Uterus (tissue), 2 donors: ENCODE data around the gene INMT.

Experiments
- POLR2A ChIP-seq, 2 donors: fragments of 450-650 bp; IDR thresholded peaks; one replicate each; pipeline ENCODE4 v1.6.1; 2016; ENCODE audit warnings: antibody characterized with exemption in 2 of 2, mild to moderate bottlenecking in 1 of 2, moderate library complexity in 1 of 2
- TF ChIP-seq, protein P1 (sequence below), 4 experiments: fragments of 200-600 bp in 2 of 4; fragments of 450-650 bp in 2 of 4; sonication (generic) in 2 of 4; IDR thresholded peaks; one replicate each; pipeline ENCODE4 v1.5.1; 2016 to 2019; ENCODE audit warnings: antibody characterized with exemption in 4 of 4, mild to moderate bottlenecking in 2 of 4, moderate library complexity in 1 of 4

DNA sequence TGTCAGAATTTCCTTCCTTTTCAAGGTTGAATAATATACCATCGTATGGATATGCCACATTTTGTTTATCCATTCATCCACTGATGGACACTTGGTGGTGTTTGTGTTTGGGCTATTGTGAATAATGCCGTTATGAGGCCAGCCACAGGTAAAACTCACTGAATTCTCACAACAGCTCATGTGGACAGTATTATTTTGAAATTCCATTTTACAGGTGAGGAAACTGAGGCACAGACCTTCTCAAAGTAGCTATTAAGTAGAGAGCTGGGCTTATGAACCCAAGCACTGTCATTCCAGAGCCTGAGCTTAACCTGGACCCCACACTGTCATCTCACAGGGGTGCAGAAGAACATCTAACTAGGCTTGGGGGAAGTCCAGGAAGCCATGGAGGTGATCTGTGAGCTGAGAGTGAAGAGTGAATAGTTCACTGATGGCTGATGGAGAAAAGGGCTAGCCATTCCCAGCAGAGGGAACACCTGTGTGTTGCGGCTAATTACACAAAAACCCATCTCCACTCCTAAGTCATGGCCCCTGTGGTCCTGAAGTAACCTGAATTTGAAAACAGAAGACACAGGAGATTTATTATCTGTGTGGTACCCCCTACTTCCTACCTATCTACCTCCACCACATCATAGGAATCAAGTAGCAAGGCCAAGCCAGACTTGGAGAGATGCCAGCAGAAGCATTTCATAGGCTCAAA is 8.7 kb downstream of the INMT start:
- TF ChIP-seq, protein P1, sequence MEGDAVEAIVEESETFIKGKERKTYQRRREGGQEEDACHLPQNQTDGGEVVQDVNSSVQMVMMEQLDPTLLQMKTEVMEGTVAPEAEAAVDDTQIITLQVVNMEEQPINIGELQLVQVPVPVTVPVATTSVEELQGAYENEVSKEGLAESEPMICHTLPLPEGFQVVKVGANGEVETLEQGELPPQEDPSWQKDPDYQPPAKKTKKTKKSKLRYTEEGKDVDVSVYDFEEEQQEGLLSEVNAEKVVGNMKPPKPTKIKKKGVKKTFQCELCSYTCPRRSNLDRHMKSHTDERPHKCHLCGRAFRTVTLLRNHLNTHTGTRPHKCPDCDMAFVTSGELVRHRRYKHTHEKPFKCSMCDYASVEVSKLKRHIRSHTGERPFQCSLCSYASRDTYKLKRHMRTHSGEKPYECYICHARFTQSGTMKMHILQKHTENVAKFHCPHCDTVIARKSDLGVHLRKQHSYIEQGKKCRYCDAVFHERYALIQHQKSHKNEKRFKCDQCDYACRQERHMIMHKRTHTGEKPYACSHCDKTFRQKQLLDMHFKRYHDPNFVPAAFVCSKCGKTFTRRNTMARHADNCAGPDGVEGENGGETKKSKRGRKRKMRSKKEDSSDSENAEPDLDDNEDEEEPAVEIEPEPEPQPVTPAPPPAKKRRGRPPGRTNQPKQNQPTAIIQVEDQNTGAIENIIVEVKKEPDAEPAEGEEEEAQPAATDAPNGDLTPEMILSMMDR (IDR thresholded peaks at IDR 0.05), result no peak
- no peak for TF ChIP-seq POLR2A (IDR thresholded peaks at IDR 0.05)
